Measurements from ENCODE around the gene CBR3.

- TF ChIP-seq POLR2AphosphoS5 (IDR thresholded peaks at IDR 0.05; ENCODE audit: low read depth, low read length) (no peak), POLR2A (IDR thresholded peaks at IDR 0.05; ENCODE audit: low read depth, low read length) (no peak), TAF1 (IDR thresholded peaks at IDR 0.05; ENCODE audit: low read depth, low read length) (no peak), SPI1 (IDR thresholded peaks at IDR 0.05; ENCODE audit: low read depth, low read length) (no peak)
Measured at GRCh38 chr21:36117286-36117741, 17.6 kb upstream of the CBR3 start.

Data from GM12891 (cell line).